ENCODE measurements around the gene HS6ST3.

DNA sequence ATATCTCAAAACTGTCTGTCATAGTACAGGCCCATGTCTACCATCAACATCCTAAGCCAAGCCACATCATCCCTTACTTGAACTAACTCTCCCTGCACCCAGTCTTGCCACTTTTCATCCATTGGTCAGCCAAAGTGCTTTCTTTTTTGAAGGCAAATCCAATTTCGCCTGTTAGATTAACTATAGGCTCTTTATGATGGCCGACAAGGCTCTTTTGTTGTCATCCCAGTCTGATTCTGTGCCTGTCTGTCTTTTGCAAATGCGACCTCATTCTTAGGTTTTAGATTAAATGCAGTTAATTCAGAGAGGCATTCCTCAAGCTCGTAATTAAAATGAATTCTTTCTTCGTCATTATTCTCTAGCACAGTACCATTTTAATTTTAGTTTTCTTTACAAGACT is 148.3 kb downstream of the HS6ST3 start:
- no peak for TF ChIP-seq POLR2A (IDR thresholded peaks at IDR 0.05; ENCODE audit: low read length)
- no peak for TF ChIP-seq GATA1 (IDR thresholded peaks at IDR 0.05; ENCODE audit: low read depth, low read length)
